MCF 10A (cell line): ENCODE measurements around the gene BCL7B. TPM values are rescaled to one million over a fixed set of nuclear protein-coding genes. Genes with fewer than 3 reads are reported as not detected.

Source experiments
- BruUV-seq: library from RNA; stranded (reverse); fragments of 400-500 nt; replicated peaks from 2 replicates; lab custom pipeline; 2021; lab: Mats Ljungman, UMichigan
- CTCF ChIA-PET: fragments of 300-600 bp; sonication (Branson Sonifier 250); formaldehyde crosslinking; extraction: SDS; loops from one replicate; lab custom pipeline; 2021; ENCODE audit warnings: antibody characterized with exemption, inconsistent platforms; lab: Yijun Ruan, JAX
- POLR2A ChIA-PET: fragments of 300-600, 350-650 bp; sonication (Branson Sonifier 250); formaldehyde crosslinking; extraction: SDS; loops from one replicate; lab custom pipeline; 2020; ENCODE audit warnings: antibody characterized with exemption, inconsistent platforms; lab: Yijun Ruan, JAX
- DNase-seq: peaks from one replicate; pipeline ENCODE4 v3.0.0-alpha.2; 2018; ENCODE audit not compliant: unreplicated experiment
- H3K27ac Mint-ChIP-seq: one replicate; pipeline ENCODE4 v1.8.0; 2022; ENCODE audit warnings: mild to moderate bottlenecking, low read depth, mixed read lengths; ENCODE audit not compliant: unreplicated experiment
- H3K27me3 Mint-ChIP-seq: one replicate; pipeline ENCODE4 v1.8.0; 2022; ENCODE audit warnings: mixed read lengths; ENCODE audit not compliant: insufficient read depth, unreplicated experiment
- H3K36me3 Mint-ChIP-seq: one replicate; pipeline ENCODE4 v1.8.0; 2022; ENCODE audit warnings: mild to moderate bottlenecking, moderate library complexity, mixed read lengths; ENCODE audit not compliant: insufficient read depth, unreplicated experiment
- H3K4me1 Mint-ChIP-seq: one replicate; pipeline ENCODE4 v1.8.0; 2022; ENCODE audit warnings: mixed read lengths; ENCODE audit not compliant: insufficient read depth, unreplicated experiment
- H3K4me3 Mint-ChIP-seq: one replicate; pipeline ENCODE4 v1.8.0; 2022; ENCODE audit warnings: mild to moderate bottlenecking, moderate library complexity, mixed read lengths; ENCODE audit not compliant: unreplicated experiment
- H3K9me3 Mint-ChIP-seq: one replicate; pipeline ENCODE4 v1.8.0; 2022; ENCODE audit warnings: mixed read lengths; ENCODE audit not compliant: unreplicated experiment
- CTCF ChIP-seq: fragments of 200-600 bp; IDR thresholded peaks from one replicate; pipeline ENCODE4 v1.8.0; 2022; ENCODE audit warnings: antibody characterized with exemption, mild to moderate bottlenecking; ENCODE audit not compliant: unreplicated experiment
- intact Hi-C: fragments of 100-400 bp; cut with micrococcal nuclease; formaldehyde crosslinking; loops from 2 replicates; pipeline ENCODE4 v1.14.1; 2022
- total RNA-seq: library from RNA; stranded (reverse); gene quantifications from 2 replicates; pipeline ENCODE4 v1.2.3, GENCODE V29; 2022

Gene BCL7B
- total RNA-seq, 1 experiment from 2014 or later, result 73.3 TPM

GRCh38 chr7:73519867-73520672 lies 37.4 kb downstream of the BCL7B start:
- DNase-seq, result peak; percentile 17
- BruUV-seq, result no TSS peak
- no peaks in the 10 kb centered on the region for H3K27me3 Mint-ChIP-seq
- ChIA-PET POLR2A (interaction anchor here (0.6 to 5.1 kb wide), 12 partner anchors 9 to 218 kb away, joined by 3 to 57 read pairs (median 5); partner anchors contain the start of genes ABHD11, BCL7B and TBL2), CTCF (no interaction called here)
- TF ChIP-seq CTCF, result no peak
- no peaks in the 10 kb centered on the region for H3K9me3 Mint-ChIP-seq
- intact Hi-C loops, result loop anchor here (2.0 kb wide), 1 partner anchor 215 kb away; no protein-coding TSS in a partner anchor
- peaks cover 45% of the 10 kb centered on the region for H3K36me3 Mint-ChIP-seq
- H3K4me1 Mint-ChIP-seq, result peaks cover 17% of the 10 kb centered on the region
- H3K27ac Mint-ChIP-seq, result peak overlapping the region; percentile 91
- H3K4me3 Mint-ChIP-seq, result peak overlapping the region; percentile 91

GRCh38 chr7:73518470-73518869 lies 39.0 kb downstream of the BCL7B start:
- H3K4me1 Mint-ChIP-seq, result peaks cover 18% of the 10 kb centered on the region
- H3K4me3 Mint-ChIP-seq, result peak overlapping the region; percentile 91
- POLR2A ChIA-PET, result interaction anchor here (0.6 to 5.1 kb wide), 6 partner anchors 12 to 165 kb away, joined by 3 to 57 read pairs (median 6); partner anchors contain the start of genes BCL7B, BUD23, DNAJC30 and TBL2
- CTCF ChIA-PET, result interaction anchor here (0.6 to 1.0 kb wide), 4 partner anchors 11 to 222 kb away, joined by 3 to 6 read pairs (median 3); no protein-coding TSS in a partner anchor
- no peak overlapping the region for H3K27ac Mint-ChIP-seq
- no peak for DNase-seq
- intact Hi-C loops, result no loop called here
- no peaks in the 10 kb centered on the region for H3K9me3 Mint-ChIP-seq
- no TSS peak for BruUV-seq
- peaks cover 61% of the 10 kb centered on the region for H3K36me3 Mint-ChIP-seq
- no peak for TF ChIP-seq CTCF
- H3K27me3 Mint-ChIP-seq, result no peaks in the 10 kb centered on the region

- no peak for DNase-seq
- Mint-ChIP-seq H3K27me3 (no peaks in the 10 kb centered on the region), H3K4me3 (no peak overlapping the region), H3K9me3 (no peaks in the 10 kb centered on the region), H3K27ac (no peak overlapping the region), H3K4me1 (peaks cover 21% of the 10 kb centered on the region), H3K36me3 (peaks cover 71% of the 10 kb centered on the region)
- intact Hi-C loops, result no loop called here
- ChIA-PET CTCF (interaction anchor here (0.6 to 1.0 kb wide), 2 partner anchors 11 to 69 kb away, joined by 3 to 6 read pairs; no protein-coding TSS in a partner anchor), POLR2A (interaction anchor here (0.7 to 2.1 kb wide), 2 partner anchors 11 to 50 kb away, joined by 3 to 11 read pairs; no protein-coding TSS in a partner anchor)
- BruUV-seq, result no TSS peak
- TF ChIP-seq CTCF, result no peak
Measured at GRCh38 chr7:73517241-73517995, 40.1 kb downstream of the BCL7B start.

- ChIA-PET CTCF (interaction anchor here (0.7 kb wide), 1 partner anchor 43 kb away, joined by 5 read pairs; no protein-coding TSS in a partner anchor), POLR2A (interaction anchor here (0.7 kb wide), 1 partner anchor 658 kb away, joined by 3 read pairs; no protein-coding TSS in a partner anchor)
- TF ChIP-seq CTCF, result no peak
- Mint-ChIP-seq H3K4me3 (no peak overlapping the region), H3K4me1 (peaks cover 16% of the 10 kb centered on the region), H3K36me3 (peaks cover 87% of the 10 kb centered on the region), H3K27ac (no peak overlapping the region), H3K9me3 (no peaks in the 10 kb centered on the region), H3K27me3 (no peaks in the 10 kb centered on the region)
- BruUV-seq, result no TSS peak
- intact Hi-C loops, result no loop called here
- DNase-seq, result no peak
Measured at GRCh38 chr7:73515178-73515577, 42.3 kb downstream of the BCL7B start.
